Measurements from ENCODE around the gene DIPK1A.

GRCh38 chr1:92845908-92846307, 115.4 kb downstream of the DIPK1A start:
- TF ChIP-seq EZH2 (IDR thresholded peaks at IDR 0.05; ENCODE audit: insufficient read depth, poor library complexity, severe bottlenecking) (no peak), EZH2phosphoT487 (IDR thresholded peaks at IDR 0.05; ENCODE audit: insufficient read depth, low read depth) (no peak)
